ENCODE data around the gene TAS2R60. TPM values are rescaled to one million over a fixed set of nuclear protein-coding genes. Genes with fewer than 3 reads are reported as not detected.

The TAS2R60 gene
- total RNA-seq, 1 experiment from 2014 or later, result not detected

GRCh38 chr7:143408686-143409561, 34.3 kb upstream of the TAS2R60 start, which contains the start of gene EPHA1:
Gene EPHA1 (minus strand): TSS chr7:143408856. CDS start chr7:143408805, 51 bp downstream.
- Histone ChIP-seq H3K9me3 (ENCODE audit: control insufficient read depth, low read depth, low read length) (no peaks in the 10 kb centered on the region), H2BK15ac (ENCODE audit: low read depth, low read length) (no peak within 1 kb of the TSS), H2AFZ (ENCODE audit: low read length) (no peak within 1 kb of the TSS), H3K79me1 (ENCODE audit: insufficient read depth, low read depth, low read length, poor library complexity, severe bottlenecking) (no peaks in the 10 kb centered on the region), H4K20me1 (ENCODE audit: control insufficient read depth, insufficient read depth, insufficient read length) (no peaks in the 10 kb centered on the region), H2BK120ac (ENCODE audit: low read depth, low read length, poor library complexity, severe bottlenecking) (no peak within 1 kb of the TSS), H2AK5ac (ENCODE audit: insufficient read length, low read length) (no peak within 1 kb of the TSS), H3K9ac (ENCODE audit: extremely low read depth, insufficient read length, low read length) (peak within 1 kb of the TSS; percentile 65), H4K5ac (ENCODE audit: insufficient read length, low read depth, low read length) (no peak within 1 kb of the TSS), H3T11ph (ENCODE audit: low read length) (no peak within 1 kb of the TSS), H2BK20ac (ENCODE audit: low read depth, low read length, poor library complexity, severe bottlenecking) (no peak within 1 kb of the TSS), H3K14ac (ENCODE audit: insufficient read depth, low read length) (peak within 1 kb of the TSS; percentile 83; the same call in 1 of the 2 replicates), H3K18ac (ENCODE audit: insufficient read length, low read depth, low read length) (peak within 1 kb of the TSS; percentile 75), H4K8ac (replicated peaks; ENCODE audit: insufficient read length, low read depth, low read length) (no peak within 1 kb of the TSS), H3K4me2 (ENCODE audit: insufficient read depth, insufficient read length, low read length) (peak within 1 kb of the TSS; percentile 87), H3K23ac (ENCODE audit: insufficient read length, low read depth, low read length) (no peak within 1 kb of the TSS), H3K23me2 (ENCODE audit: insufficient read length, low read depth, low read length, poor library complexity, severe bottlenecking) (peaks cover 10% of the 10 kb centered on the region), H2BK5ac (ENCODE audit: insufficient read length, low read length) (peak within 1 kb of the TSS; percentile 24), H3K27ac (ENCODE audit: insufficient read length, low read depth, low read length) (no peak within 1 kb of the TSS), H3K4me1 (ENCODE audit: insufficient read depth, low read length) (peaks cover 35% of the 10 kb centered on the region), H2BK12ac (ENCODE audit: insufficient read length, low read depth, low read length) (no peak within 1 kb of the TSS), H3K27me3 (ENCODE audit: insufficient read depth, low read length) (no peaks in the 10 kb centered on the region), H4K91ac (ENCODE audit: insufficient read length, low read depth, low read length) (no peak within 1 kb of the TSS), H3K79me2 (ENCODE audit: insufficient read depth, low read length) (peaks cover 10% of the 10 kb centered on the region; the same call in 1 of the 2 replicates), H3K4ac (ENCODE audit: low read depth, low read length) (no peak within 1 kb of the TSS), H3K56ac (ENCODE audit: insufficient read length, low read depth, low read length) (no peak within 1 kb of the TSS)
- WGBS (ENCODE audit: extremely low coverage, insufficient read length, low lambda C conversion rate), result no CpG with 5 or more reads among the region's 39 CpGs
- H3K9me3 Mint-ChIP-seq, result no peaks in the 10 kb centered on the region
- H3K27ac Mint-ChIP-seq, result peak within 1 kb of the TSS; percentile 83 to 97 (median 94)
- peaks cover 81 to 82% of the 10 kb centered on the region in 2 experiments for H3K4me1 Mint-ChIP-seq
- H3K36me3 Mint-ChIP-seq (ENCODE audit: insufficient read depth in 1 of 3, low read depth in 3 of 3), result peaks cover 22 to 27% (median 24%) of the 10 kb centered on the region in 3 experiments
- peak; percentile 75 for TF ChIP-seq CTCF (conservative IDR thresholded peaks at IDR 0.05)
- DNase-seq, result peak; percentile 97
- peak within 1 kb of the TSS; percentile 87 to 96 for H3K4me3 Mint-ChIP-seq
- H3K27me3 Mint-ChIP-seq (ENCODE audit: low read depth), result no peaks in the 10 kb centered on the region
